Dermis microvascular lymphatic vessel endothelial cell (primary cell): ENCODE measurements around the gene ABHD12. TPM values are rescaled to one million over a fixed set of nuclear protein-coding genes. Genes with fewer than 3 reads are reported as not detected.
"Not testable (repeated sequence)": the region's sequence is repeated elsewhere in the genome, so short reads cannot be mapped to it uniquely, and the experiment has no call there.

ENCODE experiments used
- DNase-seq, 2 donors: peaks; one replicate each; pipeline versions ENCODE4 v3.0.0 to v3.0.0-alpha.2; 2010; ENCODE audit warnings: low read depth in 2 of 2
- total RNA-seq: library from RNA; depleted of rRNA; stranded (reverse); fragments of >200 nt; gene quantifications from 2 replicates; pipeline ENCODE4 v1.2.1, GENCODE V29; 2014

The ABHD12 gene
- total RNA-seq, 1 donor from 2014 or later, result 25.4 TPM

DNA sequence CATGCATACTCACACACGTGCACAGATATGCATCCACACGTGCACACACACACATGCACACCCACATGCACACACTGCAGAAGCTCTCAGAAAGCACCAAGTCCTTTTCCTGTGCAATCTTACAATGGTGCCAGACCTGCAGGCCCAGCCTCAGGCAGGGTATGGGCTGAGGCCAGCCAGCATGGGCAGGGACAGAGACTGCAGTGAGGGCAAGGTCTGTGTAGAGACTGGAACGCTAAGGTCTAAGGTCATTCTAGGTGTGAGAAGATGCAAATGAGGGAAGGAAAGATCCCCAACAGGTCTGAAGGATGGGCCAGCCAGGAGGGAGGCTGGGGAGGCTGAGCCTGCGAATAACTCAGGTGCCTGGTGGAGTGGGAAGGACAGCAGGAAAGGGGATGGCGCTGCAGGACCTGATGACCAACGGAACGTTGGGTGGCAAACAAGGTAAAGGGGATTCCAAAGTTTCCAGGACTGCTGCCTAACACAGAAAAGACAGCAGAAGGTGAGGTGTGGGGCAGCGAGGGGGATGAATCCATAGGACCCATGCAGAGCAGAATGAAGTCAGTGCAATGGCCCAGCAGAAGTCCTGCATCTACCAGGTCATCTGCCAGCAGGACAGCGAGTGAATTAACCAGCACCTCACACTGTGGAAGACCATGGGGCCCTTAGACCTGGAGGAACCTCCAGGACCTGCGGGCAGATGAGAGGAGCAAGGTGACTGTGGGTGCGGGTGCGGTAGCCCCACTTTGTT, 67.0 kb downstream of the ABHD12 start:
- DNase-seq, result no peak

DNA sequence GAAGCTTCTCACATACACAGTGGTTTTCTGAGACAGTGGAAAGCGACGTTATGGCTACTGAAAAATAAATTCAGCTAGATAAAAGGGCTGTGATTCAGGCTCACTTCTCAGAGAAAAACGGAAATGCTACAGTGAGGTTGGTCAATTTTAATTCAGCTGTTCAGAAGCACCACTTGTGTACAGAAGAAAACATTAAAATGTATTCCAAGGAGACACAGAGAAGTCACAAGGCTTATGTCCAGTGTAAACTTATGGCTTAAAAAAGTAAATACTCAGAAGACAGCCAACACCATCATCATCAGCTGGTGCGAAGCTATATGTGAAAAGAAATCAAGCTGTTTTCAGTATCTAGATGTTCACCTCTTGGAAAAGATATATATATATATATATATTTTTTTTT, 68.6 kb downstream of the ABHD12 start:
- no peak for DNase-seq

DNA sequence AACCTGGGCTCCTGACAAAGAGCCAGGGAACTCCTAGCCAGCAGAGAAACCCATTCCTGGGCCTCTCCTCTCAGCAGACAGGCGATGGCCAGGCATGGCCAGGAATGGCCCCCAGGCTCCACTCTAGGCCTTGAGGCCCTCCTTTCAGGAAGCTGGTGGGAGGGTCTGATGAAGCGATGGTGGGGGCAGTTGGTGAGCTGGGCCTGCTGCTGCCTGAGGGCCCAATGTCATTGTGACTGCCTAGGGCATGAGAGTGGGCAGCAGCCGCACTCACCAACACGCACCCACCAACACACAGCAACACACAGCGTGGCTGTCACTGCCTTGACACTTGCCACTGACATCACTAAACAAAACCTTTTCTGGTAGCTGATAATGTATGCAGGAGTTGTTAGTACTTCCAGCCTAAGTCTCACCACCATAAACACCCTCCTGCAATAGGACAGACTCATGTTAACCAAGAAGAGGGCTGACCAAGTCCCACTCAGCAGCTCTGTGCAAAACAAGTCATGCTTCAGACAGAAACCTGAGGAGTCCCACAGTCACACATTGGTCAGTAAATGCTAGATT, 69.3 kb downstream of the ABHD12 start:
- DNase-seq, result no peak

DNA sequence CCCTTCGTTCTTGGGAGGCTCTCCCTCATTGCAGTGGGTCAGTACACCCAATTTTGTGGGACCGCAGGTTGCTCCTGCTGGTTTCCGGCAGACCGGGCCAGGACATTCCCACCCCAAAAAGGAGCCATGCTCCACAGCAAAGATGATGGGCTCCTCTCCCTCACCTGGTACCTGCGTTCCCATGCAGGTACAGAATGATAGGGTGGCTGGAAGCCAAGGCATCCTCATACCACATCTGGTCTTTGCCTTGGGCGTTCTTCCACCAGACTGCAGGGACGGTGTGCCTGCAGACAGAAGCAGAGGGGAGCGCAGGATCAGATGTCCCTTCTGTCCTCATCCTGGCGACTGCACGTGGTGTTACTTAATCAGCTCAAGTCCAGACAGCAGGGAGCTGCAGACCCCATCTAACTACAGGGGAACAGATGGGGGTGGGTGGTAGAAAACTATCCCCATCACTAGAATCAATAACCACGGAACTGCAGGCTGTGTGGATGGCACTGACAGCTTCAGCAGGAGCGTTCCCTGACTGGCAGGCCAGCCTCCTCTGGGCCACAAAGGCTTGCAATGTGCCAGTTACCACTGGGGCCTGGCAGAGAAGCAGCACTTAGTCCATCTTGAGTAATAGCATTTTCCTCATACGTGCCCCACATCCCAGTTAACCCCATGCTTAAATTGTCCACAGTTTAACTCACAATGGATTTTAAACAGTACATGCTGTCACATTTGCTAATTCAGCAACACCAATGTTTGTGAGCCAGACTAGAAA, 70.4 kb downstream of the ABHD12 start:
- DNase-seq, result no peak

DNA sequence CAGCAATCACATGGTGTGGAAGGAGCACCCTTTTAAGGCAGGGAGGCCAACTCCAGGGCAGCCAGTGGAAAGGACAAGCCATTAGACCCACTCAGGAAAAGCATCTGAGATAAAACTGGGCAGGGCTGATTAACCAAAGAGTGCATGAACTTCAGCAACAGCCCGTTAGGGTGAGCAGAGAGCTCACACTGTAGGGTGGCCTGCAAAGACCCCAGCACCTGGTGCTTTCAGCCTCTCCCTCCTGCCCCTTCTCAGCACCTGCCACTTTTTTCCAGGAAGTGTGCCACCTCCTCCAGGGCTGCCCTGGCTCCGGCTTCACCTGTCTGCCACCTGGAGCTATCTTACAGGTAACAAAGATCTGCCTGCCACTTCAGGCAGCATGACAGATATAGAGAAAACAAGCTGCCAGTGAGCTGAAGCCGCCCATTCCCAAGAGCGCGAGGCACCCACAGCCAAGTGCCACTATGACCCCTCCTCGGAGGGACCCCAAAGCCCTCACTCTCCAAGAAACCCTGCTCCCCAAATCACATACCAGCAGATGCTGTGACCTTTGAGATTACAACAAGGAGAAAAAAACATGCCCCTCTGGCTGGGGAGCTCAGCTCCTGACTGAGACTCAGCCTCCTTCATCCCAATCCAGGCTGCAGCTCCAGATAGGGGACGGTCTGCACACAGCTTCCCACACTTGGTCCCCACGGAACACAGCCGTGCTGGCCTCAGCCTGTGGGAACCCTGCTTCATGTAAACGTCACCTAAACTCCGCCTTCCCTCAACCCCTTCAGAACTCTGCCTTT, 71.2 kb downstream of the ABHD12 start:
- no peak for DNase-seq

DNA sequence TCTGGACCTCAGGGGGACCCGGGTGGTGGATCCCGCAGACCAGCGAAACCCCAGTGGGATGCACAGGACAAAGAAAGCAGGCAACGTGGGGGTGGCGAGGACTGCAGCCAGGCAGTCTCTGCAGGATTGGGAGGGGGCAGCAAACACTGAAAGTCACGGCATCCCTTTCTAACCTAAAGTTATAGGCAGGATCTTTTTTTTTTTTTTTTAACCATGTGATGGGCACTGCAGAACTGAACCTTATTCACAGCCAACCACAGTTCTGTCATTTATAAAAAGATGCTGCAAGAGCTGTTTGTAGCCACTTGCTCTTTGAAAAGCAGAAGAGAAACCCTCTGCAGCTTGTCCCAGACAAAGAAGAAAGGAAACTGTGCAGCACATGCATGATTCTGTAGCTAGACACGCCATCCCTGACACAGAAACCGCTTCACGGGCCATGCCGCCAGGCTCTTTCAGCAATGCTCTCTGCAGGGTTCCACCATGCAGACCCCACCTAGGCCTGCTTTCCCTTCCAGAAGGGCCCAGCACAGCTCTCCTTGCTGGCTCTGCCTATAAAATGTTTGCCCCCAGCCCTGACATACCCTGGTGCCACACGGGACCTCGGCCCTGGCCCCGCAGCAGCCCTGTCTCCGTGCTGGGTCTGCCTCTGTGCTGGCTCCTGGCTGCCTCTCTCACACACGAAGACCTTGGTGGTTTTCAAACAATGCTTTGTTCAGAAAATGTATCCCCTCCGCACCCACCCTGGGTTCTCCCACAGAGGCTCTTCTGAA, 72.0 kb downstream of the ABHD12 start:
- no peak for DNase-seq

DNA sequence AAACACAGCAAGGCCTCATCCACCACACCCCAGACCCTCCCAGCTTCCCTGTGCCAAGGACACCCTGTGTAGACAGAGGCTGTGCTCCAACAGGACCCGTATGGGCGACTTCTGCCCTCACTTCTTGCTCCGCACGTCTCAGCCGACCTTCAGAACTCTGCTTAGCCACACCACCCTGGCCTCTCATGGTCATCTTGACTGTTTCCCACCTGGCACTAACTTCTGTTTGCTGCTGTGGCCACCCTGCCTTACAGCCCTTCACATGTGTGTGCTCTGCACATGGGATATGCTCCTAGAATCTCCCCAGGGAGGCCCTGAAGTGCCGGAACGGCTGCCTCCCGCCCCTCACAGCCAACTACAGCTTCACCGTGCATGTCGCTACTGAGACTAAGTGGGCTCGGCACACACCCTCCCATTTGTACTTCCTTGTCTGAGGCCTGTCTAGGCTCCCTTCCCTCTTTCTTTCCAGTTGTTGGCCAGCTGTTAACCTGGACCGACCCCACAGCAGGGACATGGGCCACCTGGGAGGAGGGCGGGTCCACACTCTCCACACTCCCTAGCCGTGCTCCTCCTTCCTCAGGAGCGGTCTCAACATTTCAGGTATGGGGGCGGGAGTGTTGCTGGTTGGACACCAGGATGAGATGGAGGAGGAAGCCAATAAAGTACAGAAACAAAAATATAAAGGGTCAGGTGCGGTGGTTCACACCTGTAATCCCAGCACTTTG, 73.1 kb downstream of the ABHD12 start:
- no peak for DNase-seq

DNA sequence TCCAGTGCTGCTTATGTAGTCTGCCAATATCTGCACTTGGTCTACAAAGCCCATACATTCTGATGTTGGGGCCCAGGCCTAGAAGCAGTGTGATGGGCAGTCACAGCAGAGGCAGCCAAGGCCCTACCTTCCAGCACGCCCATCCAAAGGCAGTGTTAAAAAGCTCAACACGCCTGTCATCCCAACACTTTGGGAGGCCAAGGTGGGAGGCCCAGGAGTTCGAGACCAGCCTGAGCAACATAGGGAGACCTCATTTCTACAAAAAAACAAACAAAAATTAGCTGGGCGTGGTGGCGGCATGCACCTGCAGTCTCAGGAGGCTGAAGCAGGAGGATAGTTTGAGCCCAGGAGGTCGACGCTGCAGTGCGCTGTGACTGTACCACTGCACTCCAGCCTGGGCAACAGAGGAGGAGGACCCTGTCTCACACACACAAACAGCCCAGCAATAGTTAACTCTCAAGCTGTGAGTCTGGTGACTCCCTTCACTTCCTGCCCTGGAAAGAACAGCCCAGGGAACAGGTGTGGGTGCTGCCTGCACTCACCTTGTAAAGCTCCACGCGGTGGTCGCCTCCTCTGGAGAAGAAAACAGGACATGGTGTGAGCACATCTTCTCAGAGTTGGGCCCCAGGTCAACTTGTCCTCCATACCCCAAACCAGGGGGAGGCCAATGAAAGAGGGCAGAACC, 74.0 kb downstream of the ABHD12 start:
- DNase-seq, result no peak

DNA sequence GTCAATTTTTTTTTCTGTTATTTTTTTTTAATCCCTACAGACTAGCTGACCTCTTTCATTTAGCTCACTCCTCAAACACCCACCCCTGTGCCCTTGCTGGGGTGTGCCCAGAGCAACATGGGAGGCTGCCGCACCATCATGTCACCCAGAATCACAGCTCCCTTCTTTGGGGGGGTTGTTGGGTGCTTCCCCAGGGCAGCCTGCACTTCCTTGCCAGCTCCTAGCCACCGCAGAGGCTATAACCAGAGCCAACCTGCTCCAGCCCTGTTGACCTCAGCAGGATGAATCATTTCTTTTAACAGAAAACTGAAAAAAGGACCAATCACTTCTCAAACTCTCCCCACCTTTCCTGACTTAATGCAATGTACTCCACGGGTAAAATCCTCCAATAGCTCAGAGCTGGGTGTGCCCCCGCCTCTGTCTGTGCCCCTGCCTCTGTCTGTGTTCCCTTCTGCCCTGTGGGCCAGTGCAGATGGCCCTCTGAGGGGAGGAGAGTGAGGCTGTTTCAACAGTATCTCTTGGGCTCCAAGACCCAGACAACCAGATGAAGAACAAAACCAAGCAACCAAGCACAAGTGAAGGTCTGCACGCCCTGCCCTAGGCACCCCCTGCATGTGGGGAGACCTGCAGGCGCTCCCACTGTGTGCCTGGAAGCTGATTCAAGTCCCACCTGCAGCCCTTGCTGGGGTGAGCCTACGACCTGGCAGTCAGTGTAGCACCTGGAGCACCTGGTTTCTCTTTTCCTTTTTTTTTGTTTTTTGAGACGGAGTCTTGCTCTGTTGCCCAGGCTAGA, 75.0 kb downstream of the ABHD12 start:
- peak in 1 of 2 donors; percentile 24 for DNase-seq

DNA sequence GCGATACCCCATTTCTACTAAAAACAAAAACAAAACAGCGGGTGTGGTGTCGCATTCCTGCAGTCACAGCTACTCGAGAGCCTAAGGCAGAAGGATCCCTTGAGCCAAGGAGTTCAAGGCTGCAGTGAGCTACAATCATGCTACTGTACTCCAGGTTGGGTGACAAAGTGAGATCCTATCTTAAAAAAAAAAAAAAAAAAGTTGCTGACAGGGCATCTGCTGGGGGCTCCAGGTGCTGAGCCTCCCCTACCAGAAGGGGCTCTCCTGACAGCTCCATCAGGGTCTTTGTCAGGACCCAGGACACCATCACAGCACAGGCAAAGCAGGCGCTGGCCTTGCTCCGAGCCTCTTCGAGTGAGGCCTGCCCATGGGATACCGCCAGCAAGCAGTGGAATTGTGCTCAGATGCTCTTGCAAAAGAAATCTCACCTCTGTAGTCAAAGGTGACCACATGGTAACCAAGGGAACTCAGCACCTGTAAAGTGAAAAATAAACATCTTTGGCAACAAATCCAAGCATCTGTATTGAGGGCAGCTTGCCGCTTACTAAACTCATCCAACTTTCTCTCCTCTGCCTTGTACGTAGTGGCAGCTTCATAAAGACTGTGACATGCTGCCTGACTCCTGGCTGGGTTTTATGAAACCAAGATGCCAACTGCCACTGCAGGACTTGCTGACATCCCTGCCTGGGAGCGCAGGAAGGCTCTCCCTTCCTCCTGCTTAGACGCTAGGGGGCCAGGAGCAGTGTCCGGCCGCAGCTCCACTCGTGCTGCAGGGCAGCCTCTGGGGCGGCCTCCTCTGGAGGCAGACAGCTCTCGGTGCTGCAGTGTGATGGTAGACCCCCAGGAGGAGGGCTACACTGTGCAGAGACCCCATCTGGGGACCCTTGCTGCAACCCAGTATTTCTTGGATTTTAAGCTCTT, 75.9 kb downstream of the ABHD12 start:
- no peak for DNase-seq

DNA sequence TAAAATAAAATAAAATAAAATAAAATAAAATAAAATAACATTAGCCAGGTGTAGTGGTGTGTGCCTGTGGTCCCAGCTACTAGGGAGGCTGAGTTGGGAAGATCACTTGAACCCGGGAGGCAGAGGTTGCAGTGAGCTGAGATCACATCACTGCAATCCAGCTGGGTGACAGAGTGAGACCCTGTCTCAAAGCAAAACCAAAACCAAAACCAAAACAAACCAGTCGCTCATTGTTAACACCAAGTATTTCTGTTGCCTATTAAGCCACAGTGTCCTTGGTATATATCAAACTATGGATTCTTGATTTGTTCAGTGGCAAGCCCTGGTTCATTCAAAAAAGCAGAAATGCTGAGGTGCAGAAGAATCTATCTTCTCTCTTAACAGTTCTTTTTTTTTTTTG, 77.0 kb downstream of the ABHD12 start:
- DNase-seq, result no peak

DNA sequence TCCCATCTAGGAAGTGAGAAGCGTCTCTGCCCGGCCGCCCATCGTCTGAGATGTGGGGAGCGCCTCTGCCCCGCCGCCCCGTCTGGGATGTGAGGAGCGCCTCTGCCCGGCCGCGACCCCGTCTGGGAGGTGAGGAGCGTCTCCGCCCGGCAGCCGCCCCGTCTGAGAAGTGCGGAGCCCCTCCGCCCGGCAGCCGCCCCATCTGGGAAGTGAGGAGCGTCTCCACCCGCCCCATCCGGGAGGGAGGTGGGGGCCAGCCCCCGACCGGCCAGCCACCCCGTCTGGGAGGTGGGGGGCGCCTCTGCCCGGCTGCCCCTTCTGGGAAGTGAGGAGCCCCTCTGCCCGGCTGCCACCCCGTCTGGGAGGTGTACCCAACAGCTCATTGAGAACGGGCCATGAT, 77.9 kb downstream of the ABHD12 start:
- not testable (repeated sequence) for DNase-seq

DNA sequence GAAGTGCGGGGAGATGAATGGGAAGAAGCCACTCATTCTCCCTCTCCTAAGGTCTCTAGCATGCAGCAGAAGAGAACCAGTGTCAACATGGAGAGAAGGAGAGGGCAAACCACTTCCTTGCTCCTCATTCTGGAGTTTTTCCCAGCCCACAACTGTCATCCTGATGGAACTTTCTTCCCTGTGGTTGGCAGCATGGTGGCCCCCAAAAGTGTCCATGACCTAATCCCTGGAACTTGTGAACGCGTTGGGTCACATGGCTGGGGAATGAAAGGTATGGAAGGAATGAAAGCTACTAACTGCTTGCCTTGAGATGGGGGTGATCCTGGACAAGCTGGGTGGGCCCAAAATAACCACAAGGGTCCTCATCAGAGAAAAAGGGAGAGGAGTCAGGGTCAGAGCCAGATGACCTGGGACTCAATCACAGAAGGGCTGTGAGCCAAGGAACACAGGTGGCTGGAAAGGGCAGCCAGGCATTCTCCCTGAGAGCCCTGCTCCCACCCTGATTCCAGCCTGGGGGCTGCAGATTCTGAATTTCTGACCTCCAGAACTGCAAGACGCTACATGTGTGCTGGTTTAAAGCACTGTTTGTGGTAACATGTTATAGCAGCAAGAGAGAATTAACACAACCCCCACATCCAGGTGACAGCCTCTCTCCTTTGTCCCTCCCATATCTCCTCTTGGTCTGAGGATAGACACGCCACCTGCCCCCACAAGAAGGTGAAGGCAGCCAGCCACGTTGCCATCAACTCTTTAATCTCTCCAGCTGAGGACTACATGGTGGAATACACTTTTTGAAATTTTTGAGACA, 79.5 kb downstream of the ABHD12 start:
- DNase-seq, result no peak

DNA sequence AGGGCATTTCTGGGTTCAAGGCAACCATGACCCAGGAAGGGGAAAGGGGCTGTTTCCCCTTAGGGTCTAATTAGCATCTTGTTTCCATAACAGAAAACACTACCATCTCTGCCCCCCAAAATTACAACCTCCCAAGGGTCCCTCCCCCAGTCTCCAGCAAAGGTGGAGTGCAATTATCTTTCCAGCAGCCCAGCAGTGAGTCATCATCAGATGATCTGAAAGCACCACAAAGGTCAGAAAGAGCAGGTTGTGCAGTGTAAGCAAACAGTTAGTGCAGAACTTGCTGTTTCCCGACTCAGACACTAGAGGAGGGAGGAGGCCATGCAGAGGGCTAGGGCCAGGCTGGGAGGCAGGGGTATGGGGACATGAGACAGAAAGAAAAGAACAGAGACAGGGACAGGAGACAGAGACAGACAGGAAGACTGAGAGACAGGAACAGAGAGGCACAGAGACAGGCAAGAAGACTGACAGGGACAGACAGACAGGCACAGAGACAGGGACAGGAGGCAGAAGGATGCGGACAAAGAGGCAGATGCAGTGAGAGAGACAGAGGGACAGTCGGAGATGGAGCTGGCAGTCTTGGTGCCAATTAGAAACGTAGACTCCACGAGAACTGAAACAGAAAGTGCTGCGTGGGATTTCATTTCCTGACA, 80.2 kb downstream of the ABHD12 start:
- peak; percentile 83 to 92 for DNase-seq

DNA sequence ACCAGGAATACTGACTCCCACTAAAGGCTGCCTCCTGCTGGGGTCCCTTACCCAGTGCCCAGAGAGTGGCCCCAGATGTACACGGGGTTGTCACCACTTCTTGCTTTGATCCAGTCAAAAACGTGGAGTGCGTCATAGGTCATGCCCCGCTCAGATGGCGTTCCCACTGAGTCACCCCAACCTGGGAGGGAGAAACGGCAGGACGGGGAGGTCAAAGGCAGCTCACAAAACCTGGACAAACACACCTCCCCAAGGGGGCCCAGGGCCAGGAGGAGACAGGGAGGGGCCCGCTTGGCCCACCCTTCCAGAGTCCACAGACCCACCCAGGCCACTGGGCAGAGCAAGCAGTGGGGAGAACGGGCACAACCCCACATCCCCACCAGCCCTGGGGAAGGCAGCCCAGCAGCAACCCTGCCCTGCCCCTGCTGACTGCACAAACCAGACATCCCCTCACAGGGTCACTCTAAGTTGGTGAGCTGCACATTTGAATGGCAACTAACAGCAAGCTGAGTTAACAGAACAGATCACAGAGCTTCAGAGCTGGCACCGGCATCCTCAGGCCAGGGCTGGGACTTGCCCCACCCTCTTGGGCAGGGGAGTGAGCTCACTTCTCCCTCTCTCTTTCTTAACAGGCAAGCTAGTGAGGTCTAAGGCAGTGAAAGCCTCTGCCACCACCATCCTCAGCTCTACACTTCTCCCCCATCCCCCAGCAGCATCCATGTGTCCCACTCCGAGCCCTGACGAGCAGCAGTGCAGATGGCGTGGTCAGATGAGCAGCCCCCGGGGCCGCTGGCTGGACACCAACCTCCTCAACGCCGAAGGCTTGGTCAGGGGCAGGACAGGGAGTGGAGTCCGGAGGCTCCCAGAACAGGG, 81.0 kb downstream of the ABHD12 start:
- DNase-seq, result peak in 1 of 2 donors; percentile 67
